HG03097 (cell line): ENCODE results near the gene LMBR1L.
"Not testable (repeated sequence)": the region's sequence is repeated elsewhere in the genome, so short reads cannot be mapped to it uniquely, and the experiment has no call there.

Experiments used
- ATAC-seq: cut with Tn5 transposase; IDR thresholded peaks from one replicate; pipeline ENCODE4 v1.9.1; 2021; ENCODE audit not compliant: unreplicated experiment, low FRiP score

The LMBR1L gene

GRCh38 chr12:49088932-49089330 lies 21.7 kb downstream of the LMBR1L start:
- ATAC-seq = no peak

GRCh38 chr12:49088150-49088931 lies 22.3 kb downstream of the LMBR1L start:
- ATAC-seq = peak; percentile 54

- ATAC-seq = no peak
These were observed 24.5 kb downstream of the LMBR1L start for GRCh38 chr12:49086116-49086515.

GRCh38 chr12:49084438-49084837 lies 26.2 kb downstream of the LMBR1L start:
- ATAC-seq = no peak

- ATAC-seq = no peak
These were observed 30.9 kb downstream of the LMBR1L start for GRCh38 chr12:49079793-49080192.

- ATAC-seq = no peak
These were observed 39.7 kb downstream of the LMBR1L start for GRCh38 chr12:49070971-49071370.

GRCh38 chr12:49069507-49070346 lies 40.9 kb downstream of the LMBR1L start, which contains the start of gene RHEBL1:
Gene RHEBL1, minus strand, starts transcription at chr12:49069979. Its CDS starts 194 bp downstream, at chr12:49069785.
- ATAC-seq = peak; percentile 95

- no peak for ATAC-seq
These were observed 41.7 kb downstream of the LMBR1L start for GRCh38 chr12:49068879-49069506.

- ATAC-seq = no peak
These were observed 44.5 kb downstream of the LMBR1L start for GRCh38 chr12:49066120-49066519.

- ATAC-seq = no peak
These were observed 45.9 kb downstream of the LMBR1L start for GRCh38 chr12:49064767-49065152.

GRCh38 chr12:49061916-49062315 lies 48.7 kb downstream of the LMBR1L start:
- ATAC-seq = not testable (repeated sequence)

- ATAC-seq = peak; percentile 5
These were observed 49.4 kb downstream of the LMBR1L start for GRCh38 chr12:49061157-49061650.

GRCh38 chr12:49060237-49061156 lies 50.1 kb downstream of the LMBR1L start, which contains the start of gene KMT2D:
Gene KMT2D, minus strand, starts transcription at chr12:49060794. Its CDS starts 5,470 bp downstream, at chr12:49055324.
- peak; percentile 54 for ATAC-seq

GRCh38 chr12:49059299-49060171 lies 51.1 kb downstream of the LMBR1L start:
- ATAC-seq = peak; percentile 17

GRCh38 chr12:49059045-49059298 lies 51.7 kb downstream of the LMBR1L start:
- ATAC-seq = no peak

GRCh38 chr12:49058366-49059044 lies 52.1 kb downstream of the LMBR1L start:
- no peak for ATAC-seq

- ATAC-seq = no peak
These were observed 52.8 kb downstream of the LMBR1L start for GRCh38 chr12:49057888-49058287.

- peak; percentile 35 for ATAC-seq
These were observed 54.5 kb downstream of the LMBR1L start for GRCh38 chr12:49055978-49056754.
